HG03103 (cell line): Measurements from ENCODE around the gene BMPR1A.
A peak's percentile ranks its signal among the peaks of the same experiment; 100 is the strongest.
"Not testable (repeated sequence)": the region's sequence is repeated elsewhere in the genome, so short reads cannot be mapped to it uniquely, and the experiment has no call there.

Source experiments
- ATAC-seq: cut with Tn5 transposase; IDR thresholded peaks from one replicate; pipeline ENCODE4 v1.9.1; 2021; ENCODE audit warnings: low read depth; ENCODE audit not compliant: unreplicated experiment

Gene BMPR1A

GRCh38 chr10:86830043-86830591, 73.7 kb downstream of the BMPR1A start:
- no peak for ATAC-seq

- ATAC-seq: no peak
Measured at GRCh38 chr10:86833969-86834368, 77.5 kb downstream of the BMPR1A start.

GRCh38 chr10:86836044-86836443, 79.6 kb downstream of the BMPR1A start:
- ATAC-seq: no peak

GRCh38 chr10:86837663-86838062, 81.2 kb downstream of the BMPR1A start:
- no peak for ATAC-seq

- ATAC-seq: no peak
Measured at GRCh38 chr10:86840498-86840897, 84.1 kb downstream of the BMPR1A start.

- no peak for ATAC-seq
Measured at GRCh38 chr10:86846088-86846487, 89.7 kb downstream of the BMPR1A start.

GRCh38 chr10:86848747-86849146, 92.3 kb downstream of the BMPR1A start:
- no peak for ATAC-seq

GRCh38 chr10:86849181-86849894, 92.9 kb downstream of the BMPR1A start:
- ATAC-seq: peak; percentile 67

GRCh38 chr10:86850481-86850880, 94.1 kb downstream of the BMPR1A start:
- no peak for ATAC-seq

GRCh38 chr10:86851328-86852207, 95.1 kb downstream of the BMPR1A start:
- no peak for ATAC-seq

GRCh38 chr10:86853582-86853981, 97.2 kb downstream of the BMPR1A start:
- ATAC-seq: not testable (repeated sequence)

- ATAC-seq: no peak
Measured at GRCh38 chr10:86855513-86855912, 99.1 kb downstream of the BMPR1A start.

- no peak for ATAC-seq
Measured at GRCh38 chr10:86856156-86856555, 99.7 kb downstream of the BMPR1A start.

GRCh38 chr10:86857128-86857721, 100.8 kb downstream of the BMPR1A start:
- ATAC-seq: no peak

GRCh38 chr10:86858011-86858410, 101.6 kb downstream of the BMPR1A start:
- no peak for ATAC-seq

- no peak for ATAC-seq
Measured at GRCh38 chr10:86861351-86861750, 104.9 kb downstream of the BMPR1A start.

- no peak for ATAC-seq
Measured at GRCh38 chr10:86862373-86862772, 106.0 kb downstream of the BMPR1A start.

GRCh38 chr10:86862786-86863483, 106.5 kb downstream of the BMPR1A start:
- no peak for ATAC-seq

- no peak for ATAC-seq
Measured at GRCh38 chr10:86863484-86863842, 107.0 kb downstream of the BMPR1A start.

GRCh38 chr10:86865011-86865811, 108.8 kb downstream of the BMPR1A start:
- not testable (repeated sequence) for ATAC-seq
